Type B pancreatic cell (in vitro differentiated cells): Measurements from ENCODE around the gene ADCK2. TPM values are rescaled to one million over a fixed set of nuclear protein-coding genes. Genes with fewer than 3 reads are reported as not detected.

Experiments
- DNase-seq: peaks from one replicate; pipeline ENCODE4 v3.0.0; 2021; ENCODE audit warnings: mixed read lengths; ENCODE audit not compliant: unreplicated experiment; ENCODE audit errors: extremely low spot score
- H3K27ac Mint-ChIP-seq: 2 replicates; pipeline ENCODE4 v1.8.0; 2021; ENCODE audit warnings: mild to moderate bottlenecking, mixed read lengths
- H3K27me3 Mint-ChIP-seq: 2 replicates; pipeline ENCODE4 v1.8.0; 2021; ENCODE audit warnings: mixed read lengths
- H3K36me3 Mint-ChIP-seq: 2 replicates; pipeline ENCODE4 v1.8.0; 2021; ENCODE audit warnings: mixed read lengths
- H3K4me1 Mint-ChIP-seq: one replicate; pipeline ENCODE4 v1.8.0; 2021; ENCODE audit warnings: mixed read lengths; ENCODE audit not compliant: unreplicated experiment
- H3K4me3 Mint-ChIP-seq: 2 replicates; pipeline ENCODE4 v1.8.0; 2021; ENCODE audit warnings: mild to moderate bottlenecking, mixed read lengths
- H3K9me3 Mint-ChIP-seq: 2 replicates; pipeline ENCODE4 v1.8.0; 2021; ENCODE audit warnings: mixed read lengths
- total RNA-seq: library from RNA; stranded (reverse); gene quantifications from 2 replicates; pipeline ENCODE4 v1.2.1, GENCODE V29; 2021; ENCODE audit warnings: low replicate concordance
- TF ChIP-seq, protein P1 (sequence below): fragments of 200-600 bp; sonication (generic); conservative IDR thresholded peaks from 2 replicates; pipeline ENCODE4 v1.5.0; 2021; ENCODE audit warnings: antibody characterized with exemption, mild to moderate bottlenecking

The ADCK2 gene
- total RNA-seq, 1 donor from 2014 or later, result 16.3 TPM

- H3K27me3 Mint-ChIP-seq, result no peaks in the 10 kb centered on the region
- no peaks in the 10 kb centered on the region for H3K9me3 Mint-ChIP-seq
- no peak for DNase-seq
- no peak overlapping the region for H3K4me3 Mint-ChIP-seq
- peaks cover 26% of the 10 kb centered on the region for H3K36me3 Mint-ChIP-seq
- H3K4me1 Mint-ChIP-seq, result peaks cover 16% of the 10 kb centered on the region
- no peak overlapping the region for H3K27ac Mint-ChIP-seq
- TF ChIP-seq, protein P1, sequence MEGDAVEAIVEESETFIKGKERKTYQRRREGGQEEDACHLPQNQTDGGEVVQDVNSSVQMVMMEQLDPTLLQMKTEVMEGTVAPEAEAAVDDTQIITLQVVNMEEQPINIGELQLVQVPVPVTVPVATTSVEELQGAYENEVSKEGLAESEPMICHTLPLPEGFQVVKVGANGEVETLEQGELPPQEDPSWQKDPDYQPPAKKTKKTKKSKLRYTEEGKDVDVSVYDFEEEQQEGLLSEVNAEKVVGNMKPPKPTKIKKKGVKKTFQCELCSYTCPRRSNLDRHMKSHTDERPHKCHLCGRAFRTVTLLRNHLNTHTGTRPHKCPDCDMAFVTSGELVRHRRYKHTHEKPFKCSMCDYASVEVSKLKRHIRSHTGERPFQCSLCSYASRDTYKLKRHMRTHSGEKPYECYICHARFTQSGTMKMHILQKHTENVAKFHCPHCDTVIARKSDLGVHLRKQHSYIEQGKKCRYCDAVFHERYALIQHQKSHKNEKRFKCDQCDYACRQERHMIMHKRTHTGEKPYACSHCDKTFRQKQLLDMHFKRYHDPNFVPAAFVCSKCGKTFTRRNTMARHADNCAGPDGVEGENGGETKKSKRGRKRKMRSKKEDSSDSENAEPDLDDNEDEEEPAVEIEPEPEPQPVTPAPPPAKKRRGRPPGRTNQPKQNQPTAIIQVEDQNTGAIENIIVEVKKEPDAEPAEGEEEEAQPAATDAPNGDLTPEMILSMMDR, result no peak
These were observed 6.0 kb downstream of the ADCK2 start for GRCh38 chr7:140678816-140679130.

DNA sequence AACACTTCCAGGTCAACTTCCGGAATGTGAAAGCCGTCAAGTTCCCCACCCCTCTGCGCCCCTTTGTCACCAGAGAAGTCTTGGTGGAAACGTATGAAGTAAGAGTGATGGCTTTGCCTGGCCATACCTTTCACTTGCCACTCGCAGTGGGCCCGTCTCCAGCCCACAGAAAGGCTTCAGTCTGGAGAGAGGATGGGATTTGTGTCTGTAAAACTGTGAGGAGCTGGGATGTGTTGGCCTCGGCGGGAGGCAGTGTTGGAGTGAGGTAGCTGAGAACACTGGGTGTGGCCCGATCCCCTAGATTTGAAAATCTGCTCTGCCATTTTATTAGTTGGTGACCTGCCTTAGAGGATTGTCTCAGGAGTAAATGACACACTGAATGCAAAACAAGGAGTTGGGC lies 6.4 kb downstream of the ADCK2 start:
- no peaks in the 10 kb centered on the region for H3K27me3 Mint-ChIP-seq

DNA sequence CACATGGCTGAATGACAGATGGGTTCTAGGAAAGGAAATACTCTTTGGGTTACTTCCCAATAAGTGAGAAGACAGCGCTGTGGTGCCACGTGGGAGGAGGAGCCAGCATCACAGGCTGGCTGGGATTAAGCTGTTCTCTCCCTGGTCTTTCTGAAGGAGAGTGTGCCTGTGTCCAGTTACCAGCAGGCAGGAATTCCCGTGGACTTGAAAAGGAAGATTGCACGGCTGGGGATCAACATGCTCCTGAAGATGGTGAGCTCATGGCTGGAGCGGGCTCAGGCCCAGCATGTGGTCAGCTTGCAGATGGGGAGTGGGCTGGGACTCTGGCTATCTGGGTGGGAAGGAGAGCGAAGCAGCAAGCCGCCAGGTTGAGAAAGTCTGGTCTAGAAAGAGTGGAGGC lies 8.1 kb downstream of the ADCK2 start:
- TF ChIP-seq, protein P1, result no peak

More for the DNA sequence above, 6.4 kb downstream of the ADCK2 start:
- no peak for DNase-seq
- H3K4me1 Mint-ChIP-seq, result peaks cover 14% of the 10 kb centered on the region
- no peaks in the 10 kb centered on the region for H3K9me3 Mint-ChIP-seq
- H3K27ac Mint-ChIP-seq, result no peak overlapping the region
- TF ChIP-seq, protein P1, result no peak
- H3K4me3 Mint-ChIP-seq, result no peak overlapping the region
- H3K36me3 Mint-ChIP-seq, result peaks cover 30% of the 10 kb centered on the region

DNA sequence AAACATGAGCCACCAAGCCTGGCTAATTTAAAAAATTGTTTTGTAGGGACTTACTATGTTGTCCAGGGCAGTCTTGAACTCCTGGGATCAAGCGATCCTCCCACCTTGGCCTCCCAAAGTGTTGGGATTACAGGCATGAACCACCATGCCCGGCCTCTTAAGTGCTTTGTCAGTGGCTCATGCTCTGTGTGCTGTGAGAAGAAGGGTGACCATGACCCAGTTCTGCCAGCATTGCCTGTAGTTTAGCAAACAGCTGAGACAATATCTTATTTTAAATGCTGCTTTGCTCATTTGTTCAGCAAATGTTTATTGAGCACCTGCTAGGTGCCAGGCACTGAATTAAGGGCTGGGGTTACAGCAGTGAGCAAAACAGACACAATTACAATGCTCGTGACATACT lies 9.0 kb downstream of the ADCK2 start:
- TF ChIP-seq, protein P1, result no peak
- no peaks in the 10 kb centered on the region for H3K9me3 Mint-ChIP-seq
- no peak for DNase-seq
- no peak overlapping the region for H3K27ac Mint-ChIP-seq
- H3K4me1 Mint-ChIP-seq, result no peaks in the 10 kb centered on the region
- H3K27me3 Mint-ChIP-seq, result no peaks in the 10 kb centered on the region
- H3K4me3 Mint-ChIP-seq, result no peak overlapping the region
- peaks cover 30% of the 10 kb centered on the region for H3K36me3 Mint-ChIP-seq

More for the DNA sequence above, 8.1 kb downstream of the ADCK2 start:
- H3K4me1 Mint-ChIP-seq, result no peaks in the 10 kb centered on the region
- no peaks in the 10 kb centered on the region for H3K9me3 Mint-ChIP-seq
- no peaks in the 10 kb centered on the region for H3K27me3 Mint-ChIP-seq
- H3K4me3 Mint-ChIP-seq, result no peak overlapping the region
- peaks cover 30% of the 10 kb centered on the region for H3K36me3 Mint-ChIP-seq
- H3K27ac Mint-ChIP-seq, result no peak overlapping the region
- no peak for DNase-seq

DNA sequence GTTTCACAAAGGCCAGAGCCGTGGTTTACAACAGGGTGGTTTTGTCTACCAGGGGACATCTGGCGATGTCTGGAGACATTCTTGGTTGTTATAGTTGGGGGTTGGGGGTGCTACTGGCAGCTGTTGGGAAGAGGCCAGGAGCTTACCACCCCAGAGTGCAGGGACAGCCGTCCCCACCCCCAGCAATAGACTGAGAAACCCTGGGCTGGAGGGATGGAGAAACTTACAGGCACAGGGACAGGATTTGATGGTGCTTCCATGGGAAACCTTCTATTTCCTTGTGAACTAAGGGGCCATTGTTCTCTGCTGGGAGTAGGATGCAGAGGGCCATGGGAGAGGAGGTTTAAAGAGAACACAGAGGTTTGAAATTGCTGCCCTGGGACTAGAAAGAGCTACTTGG lies 10.9 kb downstream of the ADCK2 start:
- TF ChIP-seq, protein P1, result no peak
- no peak overlapping the region for H3K4me3 Mint-ChIP-seq
- DNase-seq, result no peak
- no peaks in the 10 kb centered on the region for H3K9me3 Mint-ChIP-seq
- peaks cover 21% of the 10 kb centered on the region for H3K36me3 Mint-ChIP-seq
- H3K27ac Mint-ChIP-seq, result no peak overlapping the region
- no peaks in the 10 kb centered on the region for H3K27me3 Mint-ChIP-seq
- H3K4me1 Mint-ChIP-seq, result no peaks in the 10 kb centered on the region
